ENCODE measurements around the gene PIAS3. TPM values are rescaled to one million over a fixed set of nuclear protein-coding genes. Genes with fewer than 3 reads are reported as not detected.

PIAS3 gene
- total RNA-seq, 1 donor from 2014 or later: 38.8 TPM

DNA sequence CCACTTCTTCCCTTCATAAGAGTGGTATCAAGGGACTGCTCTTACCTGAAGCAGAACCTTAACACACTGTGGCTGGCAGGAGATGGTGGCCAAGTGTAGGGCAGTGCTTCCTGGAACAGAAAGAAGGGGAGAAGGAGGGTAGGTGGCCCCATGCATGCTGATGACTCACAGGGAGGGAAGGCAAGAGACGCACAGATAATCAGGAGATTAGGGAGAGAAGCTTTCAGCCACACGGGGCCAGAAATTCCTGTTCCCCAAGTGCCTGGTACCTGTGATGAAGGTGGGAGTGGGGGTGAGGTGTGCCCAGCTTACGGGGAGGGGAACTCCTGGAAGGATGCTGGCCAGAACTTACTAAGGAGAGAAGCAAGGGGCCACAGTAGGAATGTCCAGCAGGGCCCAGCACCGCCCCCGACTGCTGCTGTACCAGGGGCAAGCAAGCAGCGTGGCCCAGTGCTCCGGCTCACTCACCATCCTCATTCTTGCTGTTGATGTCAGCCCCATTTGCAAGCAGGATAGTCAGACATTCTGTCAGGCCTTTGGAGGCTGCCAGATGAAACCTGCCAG lies 19.1 kb upstream of the PIAS3 start:
- Mint-ChIP-seq H3K4me1 (ENCODE audit: unreplicated experiment) (no peaks in the 10 kb centered on the region), H3K36me3 (ENCODE audit: low read depth, unreplicated experiment) (no peaks in the 10 kb centered on the region), H3K27ac (ENCODE audit: unreplicated experiment) (no peak overlapping the region), H3K27me3 (ENCODE audit: unreplicated experiment) (peaks cover 6% of the 10 kb centered on the region), H3K9me3 (ENCODE audit: unreplicated experiment) (no peaks in the 10 kb centered on the region), H3K4me3 (ENCODE audit: unreplicated experiment) (no peak overlapping the region)
- DNase-seq (ENCODE audit: low spot score): no peak
- no peak for TF ChIP-seq CTCF (IDR thresholded peaks at IDR 0.05; ENCODE audit: unreplicated experiment)

DNA sequence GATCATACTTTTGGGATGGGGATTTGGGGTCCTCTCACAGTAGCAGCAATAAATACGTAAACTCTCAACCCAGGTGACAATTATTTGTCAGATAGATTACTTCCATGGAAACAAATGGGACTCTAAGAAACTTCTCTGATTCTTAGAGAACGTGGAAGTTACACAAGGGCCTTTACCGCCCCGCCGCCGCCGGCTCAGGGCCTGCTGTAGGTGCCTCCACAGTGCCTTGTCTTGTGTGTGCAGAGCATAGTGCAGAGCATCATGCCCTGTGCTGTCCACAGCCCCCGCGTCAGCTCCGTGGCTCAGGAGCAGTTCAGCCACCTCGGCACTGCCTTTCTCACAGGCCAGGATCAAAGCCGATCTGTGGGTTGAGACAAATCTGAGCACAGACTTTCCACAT lies 15.8 kb upstream of the PIAS3 start:
- Mint-ChIP-seq H3K36me3 (ENCODE audit: low read depth, unreplicated experiment) (no peaks in the 10 kb centered on the region), H3K27me3 (ENCODE audit: unreplicated experiment) (peaks cover 14% of the 10 kb centered on the region), H3K27ac (ENCODE audit: unreplicated experiment) (no peak overlapping the region), H3K4me1 (ENCODE audit: unreplicated experiment) (peaks cover 9% of the 10 kb centered on the region), H3K9me3 (ENCODE audit: unreplicated experiment) (no peaks in the 10 kb centered on the region), H3K4me3 (ENCODE audit: unreplicated experiment) (no peak overlapping the region)
- no peak for TF ChIP-seq CTCF (IDR thresholded peaks at IDR 0.05; ENCODE audit: unreplicated experiment)
- no peak for DNase-seq (ENCODE audit: low spot score)

DNA sequence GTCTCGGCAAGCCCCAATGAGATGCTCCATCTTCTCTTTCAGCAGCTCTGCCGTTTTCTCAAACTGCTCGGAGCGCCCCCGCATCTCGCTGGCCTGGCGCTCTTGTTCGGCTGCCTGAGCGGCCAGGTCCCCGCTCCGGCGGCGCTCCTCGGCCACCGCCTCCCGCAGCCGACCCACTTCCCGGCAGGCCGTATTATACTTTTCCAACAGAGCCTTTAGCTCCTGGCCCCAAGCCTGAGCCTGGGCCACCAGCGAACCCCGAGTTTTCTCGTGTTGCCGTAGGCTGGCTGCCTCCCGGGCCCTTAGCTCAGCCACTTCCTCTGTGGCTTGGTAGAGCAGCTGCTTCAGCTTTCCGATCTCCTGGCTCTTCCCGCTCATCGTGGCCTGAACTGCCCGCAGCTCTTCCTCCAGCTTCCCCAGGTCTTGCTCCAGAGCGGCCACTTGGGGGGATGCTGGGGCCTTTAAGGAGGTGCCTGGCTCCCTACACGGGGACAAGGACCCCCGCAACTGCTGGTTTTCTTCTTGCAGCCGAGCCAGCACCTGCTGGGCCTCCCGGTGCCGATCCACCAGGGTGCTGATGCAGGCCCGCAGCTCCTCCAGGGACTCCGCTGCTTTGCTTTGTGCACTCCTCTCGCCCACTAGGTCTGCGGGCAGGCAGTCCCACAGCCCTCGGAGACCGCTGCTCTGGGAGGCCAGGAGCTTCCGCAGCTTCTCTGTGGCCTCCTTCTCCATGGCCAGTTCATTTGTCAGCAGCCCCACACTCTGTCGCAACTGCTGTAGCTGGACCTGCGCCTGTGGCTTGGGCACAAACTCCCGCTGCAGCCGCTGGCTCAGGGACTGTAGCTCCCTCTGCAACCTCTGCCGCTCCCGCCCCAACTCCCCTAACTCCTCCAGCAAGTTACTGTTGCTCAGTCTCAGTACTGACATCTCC lies 13.4 kb upstream of the PIAS3 start:
- no peaks in the 10 kb centered on the region for H3K36me3 Mint-ChIP-seq (ENCODE audit: low read depth, unreplicated experiment)
- H3K4me3 Mint-ChIP-seq (ENCODE audit: unreplicated experiment): peak overlapping the region; percentile 67
- no peak overlapping the region for H3K27ac Mint-ChIP-seq (ENCODE audit: unreplicated experiment)

GRCh38 chr1:145868232-145868631 lies 9.4 kb upstream of the PIAS3 start:
- peaks cover 9% of the 10 kb centered on the region for H3K4me1 Mint-ChIP-seq (ENCODE audit: unreplicated experiment)
- DNase-seq (ENCODE audit: low spot score): no peak
- no peak overlapping the region for H3K4me3 Mint-ChIP-seq (ENCODE audit: unreplicated experiment)
- H3K27me3 Mint-ChIP-seq (ENCODE audit: unreplicated experiment): peaks cover 14% of the 10 kb centered on the region
- H3K36me3 Mint-ChIP-seq (ENCODE audit: low read depth, unreplicated experiment): no peaks in the 10 kb centered on the region
- H3K27ac Mint-ChIP-seq (ENCODE audit: unreplicated experiment): no peak overlapping the region
- H3K9me3 Mint-ChIP-seq (ENCODE audit: unreplicated experiment): no peaks in the 10 kb centered on the region
- TF ChIP-seq CTCF (IDR thresholded peaks at IDR 0.05; ENCODE audit: unreplicated experiment): no peak

More for the DNA sequence above, 13.4 kb upstream of the PIAS3 start:
- Mint-ChIP-seq H3K27me3 (ENCODE audit: unreplicated experiment) (peaks cover 14% of the 10 kb centered on the region), H3K4me1 (ENCODE audit: unreplicated experiment) (peaks cover 9% of the 10 kb centered on the region), H3K9me3 (ENCODE audit: unreplicated experiment) (no peaks in the 10 kb centered on the region)
- peak; percentile 28 for DNase-seq (ENCODE audit: low spot score)
- TF ChIP-seq CTCF (IDR thresholded peaks at IDR 0.05; ENCODE audit: unreplicated experiment): no peak
